ENCODE data around the gene ELAVL1. TPM values are rescaled to one million over a fixed set of nuclear protein-coding genes. Genes with fewer than 3 reads are reported as not detected.

Gene ELAVL1
- total RNA-seq, 1 donor from 2014 or later, result 67.9 TPM

- Mint-ChIP-seq H3K4me1 (ENCODE audit: low read depth) (peaks cover 52% of the 10 kb centered on the region), H3K36me3 (ENCODE audit: low read depth) (no peaks in the 10 kb centered on the region), H3K27me3 (ENCODE audit: low read depth) (no peaks in the 10 kb centered on the region)
These were observed 80.1 kb downstream of the ELAVL1 start for GRCh38 chr19:7925171-7925851.

GRCh38 chr19:7924651-7925170 is 80.7 kb downstream of the ELAVL1 start:
- no peak for TF ChIP-seq CTCF (IDR thresholded peaks at IDR 0.05)
- no peaks in the 10 kb centered on the region for H3K27me3 Mint-ChIP-seq (ENCODE audit: low read depth)
- H3K4me3 Mint-ChIP-seq (ENCODE audit: unreplicated experiment), result peak overlapping the region; percentile 36
- DNase-seq (ENCODE audit: low spot score), result peak; percentile 86
- no peaks in the 10 kb centered on the region for H3K36me3 Mint-ChIP-seq (ENCODE audit: low read depth)
- H3K9me3 Mint-ChIP-seq (ENCODE audit: low read depth), result no peaks in the 10 kb centered on the region
- peaks cover 52% of the 10 kb centered on the region for H3K4me1 Mint-ChIP-seq (ENCODE audit: low read depth)
- H3K27ac Mint-ChIP-seq (ENCODE audit: unreplicated experiment), result no peak overlapping the region

More at GRCh38 chr19:7925171-7925851, 80.1 kb downstream of the ELAVL1 start:
- Mint-ChIP-seq H3K4me3 (ENCODE audit: unreplicated experiment) (peak overlapping the region; percentile 75), H3K9me3 (ENCODE audit: low read depth) (no peaks in the 10 kb centered on the region), H3K27ac (ENCODE audit: unreplicated experiment) (peak overlapping the region; percentile 89)
- TF ChIP-seq CTCF (IDR thresholded peaks at IDR 0.05), result peak; percentile 99
- DNase-seq (ENCODE audit: low spot score), result peak; percentile 90

GRCh38 chr19:7924241-7924640 is 81.2 kb downstream of the ELAVL1 start:
- peak overlapping the region; percentile 48 for H3K4me3 Mint-ChIP-seq (ENCODE audit: unreplicated experiment)
- H3K27me3 Mint-ChIP-seq (ENCODE audit: low read depth), result no peaks in the 10 kb centered on the region
- no peaks in the 10 kb centered on the region for H3K36me3 Mint-ChIP-seq (ENCODE audit: low read depth)
- H3K9me3 Mint-ChIP-seq (ENCODE audit: low read depth), result no peaks in the 10 kb centered on the region
- no peak for TF ChIP-seq CTCF (IDR thresholded peaks at IDR 0.05)
- no peak overlapping the region for H3K27ac Mint-ChIP-seq (ENCODE audit: unreplicated experiment)
- no peak for DNase-seq (ENCODE audit: low spot score)
- H3K4me1 Mint-ChIP-seq (ENCODE audit: low read depth), result peaks cover 52% of the 10 kb centered on the region

- Mint-ChIP-seq H3K27me3 (ENCODE audit: low read depth) (no peaks in the 10 kb centered on the region), H3K36me3 (ENCODE audit: low read depth) (no peaks in the 10 kb centered on the region), H3K4me1 (ENCODE audit: low read depth) (peaks cover 46% of the 10 kb centered on the region), H3K9me3 (ENCODE audit: low read depth) (no peaks in the 10 kb centered on the region), H3K4me3 (ENCODE audit: unreplicated experiment) (peak overlapping the region; percentile 4), H3K27ac (ENCODE audit: unreplicated experiment) (peak overlapping the region; percentile 45)
- no peak for TF ChIP-seq CTCF (IDR thresholded peaks at IDR 0.05)
- no peak for DNase-seq (ENCODE audit: low spot score)
These were observed 81.9 kb downstream of the ELAVL1 start for GRCh38 chr19:7923295-7924191.

GRCh38 chr19:7922836-7923195 is 82.6 kb downstream of the ELAVL1 start:
- no peak for TF ChIP-seq CTCF (IDR thresholded peaks at IDR 0.05)
- H3K4me3 Mint-ChIP-seq (ENCODE audit: unreplicated experiment), result no peak overlapping the region
- no peaks in the 10 kb centered on the region for H3K9me3 Mint-ChIP-seq (ENCODE audit: low read depth)
- H3K27ac Mint-ChIP-seq (ENCODE audit: unreplicated experiment), result peak overlapping the region; percentile 45
- H3K36me3 Mint-ChIP-seq (ENCODE audit: low read depth), result no peaks in the 10 kb centered on the region
- peaks cover 41% of the 10 kb centered on the region for H3K4me1 Mint-ChIP-seq (ENCODE audit: low read depth)
- H3K27me3 Mint-ChIP-seq (ENCODE audit: low read depth), result no peaks in the 10 kb centered on the region
- no peak for DNase-seq (ENCODE audit: low spot score)

All from chondrocyte (in vitro differentiated cells).